SK-N-SH (cell line): Measurements from ENCODE around the gene SUPT3H. TPM values are rescaled to one million over a fixed set of nuclear protein-coding genes. Genes with fewer than 3 reads are reported as not detected.

Experiments used
- CTCF ChIA-PET: fragments of 300-600, 350-600 bp; formaldehyde crosslinking; extraction: SDS; loops from one replicate; lab custom pipeline; 2021; lab: Yijun Ruan, JAX
- POLR2A ChIA-PET: fragments of 350-600 bp; sonication (Branson Sonifier 250); formaldehyde crosslinking; extraction: SDS; loops from one replicate; lab custom pipeline; 2020; ENCODE audit warnings: antibody characterized with exemption, inconsistent platforms; lab: Yijun Ruan, JAX
- DNase-seq: peaks from one replicate; pipeline ENCODE4 v3.0.0; 2012
- H2AFZ ChIP-seq: fragments of 200-600 bp; sonication (generic); 2 replicates; pipeline ENCODE4 v1.8.1; 2016; ENCODE audit warnings: antibody characterized with exemption, mild to moderate bottlenecking, low read depth
- H3F3A ChIP-seq: fragments of 200-600 bp; sonication (generic); replicated peaks from 2 replicates; pipeline ENCODE3; 2016; ENCODE audit warnings: antibody characterized with exemption, mild to moderate bottlenecking; ENCODE audit not compliant: insufficient read depth
- H3K27ac ChIP-seq, 2 experiments: fragments of 200-500 bp in 1 of 2; fragments of 200-600 bp in 1 of 2; sonication (Bioruptor generic) in 1 of 2; sonication (generic), shearing (Covaris generic) in 1 of 2; 2 replicates each; pipeline versions ENCODE4 v1.5.1 to v1.6.1; 2014 to 2016; ENCODE audit warnings: low read depth in 2 of 2, inconsistent platforms in 1 of 2, low read length in 1 of 2, mild to moderate bottlenecking in 1 of 2, mixed read lengths in 1 of 2
- H3K27me3 ChIP-seq: fragments of 200-600 bp; sonication (generic), shearing (Covaris generic); 2 replicates; pipeline ENCODE4 v1.6.1; 2016; ENCODE audit warnings: mixed run types; ENCODE audit not compliant: insufficient read depth
- H3K36me3 ChIP-seq, 2 experiments: fragments of 200-500 bp in 1 of 2; fragments of 200-600 bp in 1 of 2; sonication (Bioruptor generic) in 1 of 2; sonication (generic) in 1 of 2; replicated peaks in 1 of 2; 2 replicates each; pipeline versions ENCODE3 to v1.5.1; 2014 to 2016; ENCODE audit warnings: low read length in 1 of 2, mild to moderate bottlenecking in 1 of 2; ENCODE audit not compliant: insufficient read depth in 2 of 2, control insufficient read depth in 1 of 2
- H3K4me1 ChIP-seq, 2 experiments: fragments of 200-500 bp in 1 of 2; fragments of 200-600 bp in 1 of 2; sonication (Bioruptor generic) in 1 of 2; sonication (generic), shearing (Covaris generic) in 1 of 2; 2 replicates each; pipeline versions ENCODE4 v1.5.1 to v1.6.1; 2014 to 2016; ENCODE audit warnings: low read depth in 1 of 2, low read length in 1 of 2, mixed run types in 1 of 2; ENCODE audit not compliant: insufficient read depth in 2 of 2, control insufficient read depth in 1 of 2
- H3K4me2 ChIP-seq: fragments of 200-600 bp; sonication (generic), shearing (Covaris generic); 2 replicates; pipeline ENCODE4 v1.6.1; 2017; ENCODE audit warnings: mixed run types
- H3K4me3 ChIP-seq, 2 experiments: fragments of 200-500 bp in 1 of 2; fragments of 200-600 bp in 1 of 2; sonication (Bioruptor generic) in 1 of 2; sonication (generic), shearing (Covaris generic) in 1 of 2; 2 replicates each; pipeline versions ENCODE4 v1.5.1 to v1.8.1; 2014 to 2016; ENCODE audit warnings: low read depth in 2 of 2, inconsistent platforms in 1 of 2, low read length in 1 of 2, mild to moderate bottlenecking in 1 of 2, mixed read lengths in 1 of 2, moderate library complexity in 1 of 2
- H3K79me2 ChIP-seq: fragments of 200-600 bp; sonication (generic); 2 replicates; pipeline ENCODE4 v1.8.1; 2017; ENCODE audit warnings: mild to moderate bottlenecking; ENCODE audit not compliant: insufficient read depth
- H3K9ac ChIP-seq: fragments of 200-600 bp; sonication (generic); 2 replicates; pipeline ENCODE4 v1.6.1; 2017; ENCODE audit warnings: mixed run types
- H3K9me2 ChIP-seq: fragments of 200-600 bp; sonication (generic); 2 replicates; pipeline ENCODE4 v1.6.1; 2017; ENCODE audit warnings: mixed run types
- H3K9me3 ChIP-seq: fragments of 200-600 bp; sonication (generic); 2 replicates; pipeline ENCODE4 v1.6.1; 2017; ENCODE audit warnings: mixed run types, mild to moderate bottlenecking, moderate library complexity
- H4K20me1 ChIP-seq: fragments of 200-600 bp; sonication (generic); 2 replicates; pipeline ENCODE4 v1.6.1; 2017; ENCODE audit warnings: mild to moderate bottlenecking, mixed run types; ENCODE audit not compliant: insufficient read depth
- RCOR1 ChIP-seq: fragments of 150-350 bp; IDR thresholded peaks from 2 replicates; pipeline ENCODE4 v1.6.1; 2017; ENCODE audit warnings: antibody characterized with exemption, low read length
- SIN3A ChIP-seq: IDR thresholded peaks from 2 replicates; pipeline ENCODE4 v1.6.1; 2012; ENCODE audit warnings: low read depth, mild to moderate bottlenecking, low read length, moderate library complexity, borderline replicate concordance
- YY1 ChIP-seq: IDR thresholded peaks from 2 replicates; pipeline ENCODE4 v1.4.0; 2012; ENCODE audit warnings: low read depth, mild to moderate bottlenecking
- WGBS: methylation state at CpG from one replicate; pipeline ENCODE4 v1.1.6; 2017; ENCODE audit warnings: low lambda C conversion rate; 5-methylcytosine and 5-hydroxymethylcytosine counted together
- polyA plus RNA-seq, 3 experiments: library from polyadenylated mRNA; depleted of rRNA; stranded (reverse); fragments of >200 nt; gene quantifications; 2 replicates each; pipeline ENCODE4 v1.2.3, GENCODE V29; 2012
- TF ChIP-seq, protein P1 (sequence below): IDR thresholded peaks from 2 replicates; pipeline ENCODE4 v1.6.1; 2012; ENCODE audit warnings: mild to moderate bottlenecking, low read depth, low read length, moderate library complexity
- TF ChIP-seq, protein P2 (sequence below): fragments of 200-600 bp; sonication (generic); IDR thresholded peaks from 2 replicates; pipeline ENCODE4 v1.6.1; 2017; ENCODE audit warnings: antibody characterized with exemption, mild to moderate bottlenecking, moderate library complexity

The SUPT3H gene
- polyA plus RNA-seq, 1 of the 3 experiments (the other 2 are of a cell fraction), result 10.9 TPM

DNA sequence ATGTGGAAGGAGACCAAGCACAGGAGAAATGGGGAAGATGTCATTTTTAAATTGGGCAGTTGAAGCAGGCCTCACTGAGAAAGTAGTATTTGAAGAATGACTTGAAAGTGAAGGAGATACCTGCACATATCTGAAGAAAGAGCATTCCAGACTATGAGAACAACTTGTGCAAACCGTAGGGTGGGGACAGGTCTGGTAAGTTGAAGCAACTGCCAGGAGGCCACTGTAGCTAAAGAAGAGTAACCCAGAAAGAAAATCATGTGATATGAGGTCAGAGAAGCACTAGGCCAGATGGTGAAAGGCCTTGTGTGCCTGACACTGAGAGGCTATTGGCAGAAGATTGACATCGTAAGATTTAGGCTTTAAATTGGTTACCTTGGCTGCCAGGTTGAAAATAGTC lies 4.7 kb upstream of the SUPT3H start:
- H3K4me2 ChIP-seq, result no peak overlapping the region
- no peaks in the 10 kb centered on the region for H3K9me2 ChIP-seq
- peaks cover 7% of the 10 kb centered on the region for H3F3A ChIP-seq
- TF ChIP-seq YY1, result no peak
- TF ChIP-seq, protein P1, sequence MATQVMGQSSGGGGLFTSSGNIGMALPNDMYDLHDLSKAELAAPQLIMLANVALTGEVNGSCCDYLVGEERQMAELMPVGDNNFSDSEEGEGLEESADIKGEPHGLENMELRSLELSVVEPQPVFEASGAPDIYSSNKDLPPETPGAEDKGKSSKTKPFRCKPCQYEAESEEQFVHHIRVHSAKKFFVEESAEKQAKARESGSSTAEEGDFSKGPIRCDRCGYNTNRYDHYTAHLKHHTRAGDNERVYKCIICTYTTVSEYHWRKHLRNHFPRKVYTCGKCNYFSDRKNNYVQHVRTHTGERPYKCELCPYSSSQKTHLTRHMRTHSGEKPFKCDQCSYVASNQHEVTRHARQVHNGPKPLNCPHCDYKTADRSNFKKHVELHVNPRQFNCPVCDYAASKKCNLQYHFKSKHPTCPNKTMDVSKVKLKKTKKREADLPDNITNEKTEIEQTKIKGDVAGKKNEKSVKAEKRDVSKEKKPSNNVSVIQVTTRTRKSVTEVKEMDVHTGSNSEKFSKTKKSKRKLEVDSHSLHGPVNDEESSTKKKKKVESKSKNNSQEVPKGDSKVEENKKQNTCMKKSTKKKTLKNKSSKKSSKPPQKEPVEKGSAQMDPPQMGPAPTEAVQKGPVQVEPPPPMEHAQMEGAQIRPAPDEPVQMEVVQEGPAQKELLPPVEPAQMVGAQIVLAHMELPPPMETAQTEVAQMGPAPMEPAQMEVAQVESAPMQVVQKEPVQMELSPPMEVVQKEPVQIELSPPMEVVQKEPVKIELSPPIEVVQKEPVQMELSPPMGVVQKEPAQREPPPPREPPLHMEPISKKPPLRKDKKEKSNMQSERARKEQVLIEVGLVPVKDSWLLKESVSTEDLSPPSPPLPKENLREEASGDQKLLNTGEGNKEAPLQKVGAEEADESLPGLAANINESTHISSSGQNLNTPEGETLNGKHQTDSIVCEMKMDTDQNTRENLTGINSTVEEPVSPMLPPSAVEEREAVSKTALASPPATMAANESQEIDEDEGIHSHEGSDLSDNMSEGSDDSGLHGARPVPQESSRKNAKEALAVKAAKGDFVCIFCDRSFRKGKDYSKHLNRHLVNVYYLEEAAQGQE, result no peak
- no peak for TF ChIP-seq RCOR1
- no peak for TF ChIP-seq SIN3A
- no peaks in the 10 kb centered on the region for H3K9me3 ChIP-seq
- no peaks in the 10 kb centered on the region for H4K20me1 ChIP-seq
- 100% methylated on average over 2 of the region's 2 CpGs for WGBS
- no peak for DNase-seq
- H3K36me3 ChIP-seq, result no peaks in the 10 kb centered on the region
- H2AFZ ChIP-seq, result no peak overlapping the region
- CTCF ChIA-PET, result interaction anchor here (0.7 kb wide), 1 partner anchor 25 kb away, joined by 3 read pairs; no protein-coding TSS in a partner anchor
- no peaks in the 10 kb centered on the region for H3K79me2 ChIP-seq
- H3K4me1 ChIP-seq, result peaks cover 0 to 2% of the 10 kb centered on the region in 2 experiments; a peak in 1 of 4 replicates
- POLR2A ChIA-PET, result no interaction called here
- H3K4me3 ChIP-seq, result no peak overlapping the region
- H3K27me3 ChIP-seq, result no peaks in the 10 kb centered on the region
- H3K9ac ChIP-seq, result no peak overlapping the region
- H3K27ac ChIP-seq, result no peak overlapping the region

DNA sequence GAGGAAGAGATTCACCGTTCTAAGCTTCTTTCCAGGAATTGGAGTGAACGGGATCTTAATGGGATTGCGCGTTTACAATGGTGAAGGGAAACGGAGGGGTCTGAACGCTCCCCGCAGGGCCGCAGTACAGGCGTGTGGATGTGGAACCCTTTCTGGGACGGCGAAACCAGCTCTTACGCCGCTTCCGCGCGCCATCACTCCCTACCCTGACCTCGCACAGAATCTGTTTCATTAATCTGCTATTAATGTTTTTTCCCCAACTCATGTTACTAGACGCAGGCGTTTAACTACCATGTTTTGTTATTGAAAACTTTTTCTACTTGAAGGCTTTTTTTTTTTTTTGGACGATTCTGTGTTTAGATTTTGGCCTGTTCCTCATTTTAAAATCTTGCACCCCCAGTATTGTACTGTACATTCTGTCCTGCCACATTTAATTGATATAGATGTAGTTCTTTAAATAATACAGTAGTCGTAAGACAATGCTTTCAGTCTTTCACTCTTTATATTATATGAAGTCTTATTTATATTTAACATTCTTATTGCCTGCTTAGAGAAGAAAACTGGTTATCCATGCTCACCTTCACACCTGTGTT lies 696 bp upstream of the SUPT3H start:
- 2% methylated on average over 21 of the region's 21 CpGs for WGBS
- TF ChIP-seq, protein P2, sequence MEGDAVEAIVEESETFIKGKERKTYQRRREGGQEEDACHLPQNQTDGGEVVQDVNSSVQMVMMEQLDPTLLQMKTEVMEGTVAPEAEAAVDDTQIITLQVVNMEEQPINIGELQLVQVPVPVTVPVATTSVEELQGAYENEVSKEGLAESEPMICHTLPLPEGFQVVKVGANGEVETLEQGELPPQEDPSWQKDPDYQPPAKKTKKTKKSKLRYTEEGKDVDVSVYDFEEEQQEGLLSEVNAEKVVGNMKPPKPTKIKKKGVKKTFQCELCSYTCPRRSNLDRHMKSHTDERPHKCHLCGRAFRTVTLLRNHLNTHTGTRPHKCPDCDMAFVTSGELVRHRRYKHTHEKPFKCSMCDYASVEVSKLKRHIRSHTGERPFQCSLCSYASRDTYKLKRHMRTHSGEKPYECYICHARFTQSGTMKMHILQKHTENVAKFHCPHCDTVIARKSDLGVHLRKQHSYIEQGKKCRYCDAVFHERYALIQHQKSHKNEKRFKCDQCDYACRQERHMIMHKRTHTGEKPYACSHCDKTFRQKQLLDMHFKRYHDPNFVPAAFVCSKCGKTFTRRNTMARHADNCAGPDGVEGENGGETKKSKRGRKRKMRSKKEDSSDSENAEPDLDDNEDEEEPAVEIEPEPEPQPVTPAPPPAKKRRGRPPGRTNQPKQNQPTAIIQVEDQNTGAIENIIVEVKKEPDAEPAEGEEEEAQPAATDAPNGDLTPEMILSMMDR, result 0 out of 2 replicates have a peak, but pooled peaks have one; percentile 4
- TF ChIP-seq, protein P1, result no peak
- TF ChIP-seq YY1, result peak; percentile 39; the same call in 1 of the 2 replicates
- H4K20me1 ChIP-seq, result no peaks in the 10 kb centered on the region
- DNase-seq, result peak; percentile 58
- H3K27me3 ChIP-seq, result no peaks in the 10 kb centered on the region
- ChIA-PET CTCF (interaction anchor here (1.7 to 2.0 kb wide), 2 partner anchors 723 to 902 kb away, joined by 6 to 7 read pairs; no protein-coding TSS in a partner anchor), POLR2A (interaction anchor here (0.6 to 1.5 kb wide), 6 partner anchors 9 to 902 kb away, joined by 3 to 7 read pairs (median 3); no protein-coding TSS in a partner anchor)
- peak overlapping the region; percentile 88 for H3K4me2 ChIP-seq
- H3K9me3 ChIP-seq, result no peaks in the 10 kb centered on the region
- peaks cover 20% of the 10 kb centered on the region; the same call in 1 of the 2 replicates for H3K79me2 ChIP-seq
- H2AFZ ChIP-seq, result peak overlapping the region; percentile 97
- peak overlapping the region; percentile 97 for H3K9ac ChIP-seq
- H3K4me3 ChIP-seq, result peak overlapping the region; percentile 67 to 80
- peaks cover 7% of the 10 kb centered on the region for H3F3A ChIP-seq
- peak overlapping the region; percentile 94 to 98 for H3K27ac ChIP-seq
- no peaks in the 10 kb centered on the region for H3K36me3 ChIP-seq
- H3K9me2 ChIP-seq, result no peaks in the 10 kb centered on the region
- peaks cover 0 to 5% of the 10 kb centered on the region in 2 experiments; a peak in 2 of 4 replicates for H3K4me1 ChIP-seq
